Fibroblast of skin of scalp (primary cell): ENCODE measurements around the gene CARM1.
"Not testable (repeated sequence)": the region's sequence is repeated elsewhere in the genome, so short reads cannot be mapped to it uniquely, and the experiment has no call there.

Source experiments
- DNase-seq: peaks from one replicate; pipeline ENCODE4 v3.0.0-alpha.2; 2013

The CARM1 gene

DNA sequence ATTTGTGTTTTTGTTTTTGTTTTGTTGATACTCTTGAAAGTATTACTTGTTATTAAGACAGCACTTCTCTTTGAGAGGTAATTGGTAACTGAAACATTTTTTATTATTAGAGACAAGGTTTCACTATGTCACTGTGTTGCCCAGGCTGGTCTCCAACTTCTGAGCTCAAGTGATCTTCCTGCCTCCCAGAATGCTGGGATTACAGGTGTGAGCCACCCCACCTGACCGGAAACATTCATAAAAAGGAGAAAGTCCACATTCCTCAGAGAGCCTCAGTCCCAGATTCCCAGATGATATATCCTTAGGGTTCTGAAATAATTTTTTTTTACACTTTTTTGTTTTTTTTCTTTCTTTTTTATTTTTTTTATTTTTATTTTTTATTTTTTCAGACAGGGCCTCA, 2.7 kb downstream of the CARM1 start:
- DNase-seq: no peak

DNA sequence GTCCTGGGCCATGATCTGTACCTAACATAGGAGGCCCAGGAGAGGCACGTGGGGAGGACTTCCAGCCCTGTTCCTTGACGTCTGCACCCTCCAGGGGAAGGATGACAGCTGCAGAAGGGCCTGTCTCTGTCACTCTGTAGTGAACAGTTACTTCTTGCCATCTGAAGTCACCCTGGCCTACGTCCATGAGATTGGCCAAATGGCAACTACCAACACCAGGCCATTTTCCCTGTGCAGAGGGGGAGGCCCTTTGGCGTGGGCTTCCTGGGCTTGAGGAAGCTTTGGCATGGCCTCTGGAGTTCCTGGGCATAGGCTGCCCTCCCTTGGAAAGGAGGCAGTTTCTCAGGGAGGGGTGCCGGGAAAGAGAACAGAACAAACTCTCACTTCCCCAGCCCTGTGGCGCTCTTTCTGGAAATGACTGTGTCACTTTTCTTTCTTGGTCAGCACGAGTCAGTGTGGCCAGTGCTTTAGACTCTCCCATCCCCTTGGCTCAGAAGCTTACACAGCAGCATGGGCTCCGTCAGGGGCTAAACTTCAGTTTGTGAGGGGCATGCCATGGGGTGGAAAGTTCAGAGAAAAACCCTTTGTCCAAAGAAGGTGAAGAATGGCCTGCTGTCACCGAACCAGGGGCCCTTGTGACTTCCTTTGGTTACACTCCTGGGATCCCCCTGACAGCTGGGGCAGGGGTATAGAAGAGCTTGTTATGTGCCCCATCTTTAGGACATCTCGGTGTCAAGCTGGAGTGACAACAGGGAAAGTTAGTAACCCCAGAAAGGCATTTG, 5.3 kb downstream of the CARM1 start:
- DNase-seq: no peak

DNA sequence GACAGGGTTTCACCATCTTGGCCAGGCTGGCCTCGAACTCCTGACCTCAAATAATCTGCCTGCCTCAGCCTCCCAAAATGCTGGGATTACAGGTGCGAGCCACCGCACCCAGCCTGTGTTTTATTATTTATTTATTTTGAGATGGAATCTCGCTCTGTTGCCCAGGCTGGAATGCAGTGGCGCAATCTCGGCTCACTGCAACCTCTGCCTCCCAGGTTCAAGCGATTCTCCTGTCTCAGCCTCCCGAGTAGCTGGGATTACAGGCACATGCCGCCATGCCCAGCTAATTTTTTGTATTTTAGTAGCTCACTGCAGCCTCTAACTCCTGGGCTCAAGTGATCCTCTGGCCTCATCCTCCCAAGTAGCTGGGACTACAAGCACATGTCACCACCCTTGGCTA, 6.3 kb downstream of the CARM1 start:
- DNase-seq: not testable (repeated sequence)

DNA sequence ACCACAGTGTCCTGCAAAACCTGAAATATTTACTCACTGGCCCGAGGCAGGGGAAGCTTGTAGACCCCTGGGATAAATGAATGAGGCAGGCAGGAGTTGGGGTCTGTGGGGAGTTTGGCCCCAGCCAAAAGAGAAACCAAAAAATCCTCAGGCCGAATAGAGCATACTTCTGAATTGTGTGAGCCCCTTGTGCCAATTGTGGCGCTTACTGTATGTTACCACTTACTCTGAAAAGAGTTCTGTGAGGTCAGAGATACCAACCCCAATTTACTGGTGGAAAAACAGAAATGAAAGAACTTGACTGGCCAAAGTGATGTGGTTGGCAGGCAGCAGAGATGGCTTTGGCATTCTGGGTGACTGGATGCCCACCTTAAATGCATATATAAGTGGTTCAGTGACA, 6.9 kb downstream of the CARM1 start:
- no peak for DNase-seq

DNA sequence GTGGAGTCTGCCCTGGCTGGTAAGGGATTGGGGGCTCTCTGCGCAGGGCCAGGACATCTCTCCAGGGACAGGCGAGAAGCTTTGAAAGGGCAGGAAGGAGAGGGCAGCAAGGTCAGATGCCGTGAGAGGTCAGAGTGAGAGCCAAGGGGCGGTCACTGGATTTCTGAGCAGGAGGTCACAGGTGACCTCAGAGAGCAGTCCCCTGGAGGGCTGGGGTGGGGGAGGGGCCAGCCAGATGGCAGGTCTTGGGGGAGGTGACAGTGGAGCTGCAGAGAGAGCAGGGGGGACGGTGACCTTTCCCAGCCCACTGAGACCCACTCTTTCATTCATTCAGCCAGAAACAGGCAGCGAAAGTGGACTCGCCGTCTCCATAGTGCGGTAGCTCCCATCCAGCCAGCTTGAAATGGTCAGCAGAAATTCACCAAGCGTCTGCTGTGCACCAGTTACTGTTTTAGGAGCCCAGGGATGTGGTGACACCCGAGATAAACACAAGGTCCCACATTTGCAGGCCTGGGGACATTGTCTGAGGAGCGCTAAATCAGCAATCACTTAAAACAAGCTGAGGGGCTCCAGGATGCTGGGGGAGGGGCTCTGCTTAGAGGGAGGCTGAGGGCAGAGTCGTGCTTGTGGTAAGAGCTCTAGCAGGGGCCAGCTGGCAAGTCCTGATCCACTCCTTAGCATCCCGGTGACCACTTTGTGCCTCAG, 10.2 kb downstream of the CARM1 start:
- DNase-seq: no peak

DNA sequence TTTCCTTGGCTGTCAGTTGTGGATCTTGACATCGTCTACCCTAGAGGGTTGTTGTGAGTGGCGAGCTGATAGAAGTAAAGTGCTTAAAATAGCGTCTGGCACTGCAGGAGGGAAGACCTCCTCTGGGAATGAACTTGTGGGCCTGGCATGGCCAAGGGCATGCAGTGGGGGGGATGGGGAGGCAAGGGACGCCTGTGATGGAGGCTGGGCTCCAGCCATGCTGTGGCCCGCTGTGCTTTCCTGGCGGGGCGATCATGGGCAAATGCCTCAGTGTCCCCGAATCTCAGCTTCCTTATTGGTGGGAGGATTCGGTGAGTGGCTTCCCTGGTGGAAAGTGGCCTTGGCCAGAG, 10.7 kb downstream of the CARM1 start:
- no peak for DNase-seq

DNA sequence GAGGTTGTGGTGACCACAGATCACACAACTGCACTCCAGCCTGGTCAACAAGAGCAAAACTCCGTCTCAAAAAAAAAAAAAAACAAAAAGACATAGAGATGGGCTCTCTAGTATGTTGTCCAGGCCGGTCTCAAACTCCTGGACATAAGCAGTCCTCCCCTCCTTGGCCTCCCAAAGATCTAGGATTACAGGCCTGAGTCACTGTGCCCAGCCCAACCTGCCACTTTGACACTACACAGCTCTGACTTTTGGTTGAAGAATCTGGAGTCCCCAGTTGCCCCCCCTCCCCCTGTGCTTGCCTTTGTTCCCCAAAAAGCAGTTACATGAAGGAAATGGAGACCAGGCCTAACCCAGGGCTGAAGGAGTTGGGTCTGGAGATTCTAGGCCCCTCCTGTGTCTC, 12.9 kb downstream of the CARM1 start:
- peak; percentile 69 for DNase-seq

DNA sequence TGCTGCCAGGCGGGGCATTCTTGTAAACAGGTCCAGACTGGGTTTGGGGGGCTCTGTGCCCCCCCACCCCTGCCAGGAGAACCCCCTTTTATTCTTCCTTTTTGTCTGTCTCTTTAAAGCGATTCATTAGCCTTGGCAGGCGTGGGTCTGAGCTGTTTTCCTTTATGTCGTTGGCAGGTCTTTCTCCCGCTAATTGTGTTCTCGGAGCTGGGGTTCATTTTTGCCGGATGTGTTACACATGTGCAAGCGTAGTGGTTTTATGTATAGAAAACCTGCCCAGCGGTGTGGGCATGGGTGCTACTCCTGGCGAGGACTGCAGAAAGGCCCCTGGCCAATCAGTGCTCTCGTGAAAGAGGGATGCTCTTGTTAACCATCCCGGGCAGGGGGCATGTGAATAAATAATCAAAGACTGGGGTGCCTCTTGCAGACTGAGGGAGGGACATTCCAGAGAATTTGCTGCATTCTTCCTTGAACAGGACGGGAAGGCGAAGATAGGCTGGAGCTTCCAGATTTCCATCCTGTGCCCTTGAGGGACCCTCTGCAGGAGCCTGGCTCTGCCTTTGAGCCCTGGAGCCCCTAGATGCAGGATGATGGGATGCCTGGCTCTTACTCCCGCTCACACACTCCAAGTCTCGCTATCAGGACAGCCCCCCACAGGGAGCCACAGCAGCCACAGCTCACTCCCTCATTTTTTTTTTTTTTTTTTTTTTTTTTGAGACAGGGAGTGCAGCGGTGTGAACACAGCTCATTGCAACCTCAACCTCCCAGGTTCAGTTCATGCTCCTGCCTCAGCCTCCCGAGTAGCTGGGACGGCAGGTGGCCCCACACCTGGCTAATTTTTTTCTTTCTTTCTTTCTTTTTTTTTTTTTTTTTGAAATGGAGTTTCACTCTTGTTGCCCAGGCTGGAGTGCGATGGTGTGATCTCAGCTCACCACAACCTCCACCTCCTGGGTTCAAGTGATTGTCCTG, 14.1 kb downstream of the CARM1 start:
- DNase-seq: peak; percentile 41

DNA sequence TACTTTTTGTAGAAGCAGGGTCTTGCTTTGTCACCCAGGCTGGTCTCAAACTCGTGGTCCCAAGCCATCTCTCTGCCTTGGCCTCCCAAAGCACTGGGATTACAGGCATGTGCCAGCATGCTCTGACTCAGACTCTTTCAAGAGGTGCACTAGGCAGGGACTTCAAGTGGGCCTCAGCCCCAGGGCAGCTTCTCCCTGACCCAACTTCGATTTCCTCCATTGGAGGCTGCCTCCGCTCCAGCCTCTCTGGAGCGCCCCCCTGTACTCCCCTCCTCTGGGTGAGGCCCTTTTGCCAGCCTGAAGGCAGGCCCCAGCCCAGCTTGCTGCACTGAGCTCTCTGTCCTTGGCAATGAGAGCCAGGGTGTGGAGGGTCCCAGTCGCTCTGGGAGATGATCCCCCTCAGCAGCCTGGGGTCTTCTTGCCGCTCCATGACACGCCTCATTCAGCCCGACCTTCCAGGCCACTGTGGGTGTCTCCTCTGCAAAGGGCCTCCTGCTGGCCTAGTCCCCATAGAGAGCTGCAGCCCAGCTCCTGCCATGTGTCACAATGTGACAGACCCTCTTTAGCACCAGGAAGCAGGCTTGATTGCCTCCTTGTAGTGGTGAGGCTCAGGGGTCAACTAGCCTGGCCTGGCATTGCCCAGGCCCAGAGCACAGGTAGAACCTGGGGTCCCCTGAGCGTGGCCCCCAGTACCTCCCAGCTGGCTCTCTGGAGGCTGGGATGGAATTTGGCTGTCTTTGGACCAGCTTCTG, 16.4 kb downstream of the CARM1 start:
- DNase-seq: no peak

DNA sequence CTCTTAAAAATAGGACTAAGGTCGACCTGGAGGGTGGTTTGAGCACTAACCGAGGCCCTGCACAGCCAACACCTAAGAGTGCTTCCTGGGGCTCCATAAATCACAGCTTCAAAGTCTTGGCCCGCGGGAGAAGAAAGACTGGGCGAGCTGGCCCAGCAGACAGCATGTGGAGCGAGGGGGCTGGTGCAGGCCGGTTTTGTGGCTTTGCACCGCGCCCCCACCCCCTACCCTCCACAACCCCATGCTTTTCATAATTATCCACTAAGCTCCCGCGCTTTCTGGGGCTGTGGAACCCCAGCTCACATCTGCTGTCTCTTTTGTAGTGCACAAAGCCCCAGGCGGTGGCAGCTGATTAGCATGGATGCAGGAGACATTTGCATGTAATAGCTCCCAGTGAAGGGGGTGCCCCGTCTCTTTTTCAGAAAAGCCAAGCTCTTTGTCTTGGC, 17.1 kb downstream of the CARM1 start:
- DNase-seq: no peak

DNA sequence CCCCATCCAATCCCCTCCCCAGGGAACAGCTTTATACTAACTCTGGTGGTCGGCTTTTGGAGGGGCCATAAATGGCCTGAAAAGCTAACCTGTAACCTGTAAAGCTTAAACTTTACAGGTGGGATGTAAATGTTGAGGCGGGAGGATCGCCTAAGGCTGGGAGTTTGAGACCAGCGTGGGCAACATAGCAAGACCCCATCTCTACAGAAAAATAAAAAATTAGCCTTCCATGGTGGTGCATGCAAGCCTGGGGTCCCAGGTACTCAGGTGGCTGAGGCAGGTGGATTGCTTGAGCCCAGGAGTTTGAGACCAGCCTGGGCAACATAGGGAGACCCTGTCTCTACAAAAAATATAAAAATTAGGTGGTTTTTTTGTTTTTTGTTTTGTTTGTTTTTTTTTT, 18.5 kb downstream of the CARM1 start:
- DNase-seq: no peak

DNA sequence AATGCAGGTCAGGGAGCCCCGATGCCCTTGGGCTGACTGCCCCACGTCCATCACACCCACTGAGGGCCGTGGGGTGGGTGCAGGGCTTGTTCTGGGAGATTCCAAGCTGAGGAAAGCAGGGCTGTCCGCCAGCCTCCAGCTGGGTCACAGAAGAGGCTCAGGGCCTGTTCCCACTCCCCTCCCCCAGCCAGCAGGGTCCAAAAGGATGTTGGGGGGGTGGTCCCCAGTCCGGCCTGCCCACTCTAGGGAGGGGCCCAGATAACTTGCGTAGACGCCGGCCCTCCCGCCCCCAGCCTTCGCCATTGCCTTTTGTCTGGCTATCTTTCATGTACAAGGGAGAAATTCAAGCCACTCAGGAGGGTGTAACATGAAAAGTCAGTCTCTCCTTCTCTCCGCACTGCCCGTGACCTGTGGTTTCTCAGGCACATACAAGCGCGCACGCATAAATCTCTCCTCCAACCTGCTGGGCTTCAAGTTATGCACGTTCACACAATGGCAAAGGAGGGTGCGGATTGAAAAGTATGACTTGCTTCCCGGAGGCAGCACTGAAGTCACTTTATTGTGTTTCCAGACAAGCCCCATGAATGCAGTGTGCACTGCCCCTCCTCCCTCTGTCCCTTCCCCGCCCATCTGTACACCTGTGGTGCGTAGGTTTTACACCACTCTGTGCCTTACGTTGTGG, 20.2 kb downstream of the CARM1 start:
- no peak for DNase-seq

DNA sequence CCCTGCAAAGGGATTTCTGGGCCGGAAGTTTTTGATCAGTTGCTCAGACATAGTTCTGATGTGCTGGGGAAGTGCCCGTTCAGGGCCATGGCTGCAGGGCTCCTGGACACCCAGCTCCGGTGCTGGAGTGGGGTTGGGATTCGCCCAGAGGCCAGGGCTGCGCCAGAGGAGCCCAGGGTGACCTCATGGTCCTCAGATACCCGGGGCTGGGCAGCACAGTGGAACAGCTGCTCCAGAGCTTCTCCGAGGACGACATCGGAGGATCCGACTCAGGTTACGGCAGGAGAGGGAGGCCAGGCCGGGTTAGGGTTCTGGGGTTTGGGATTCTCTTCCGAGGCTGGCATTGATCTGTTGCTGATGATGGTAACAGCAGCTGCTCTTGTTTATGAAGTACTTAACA, 20.9 kb downstream of the CARM1 start:
- no peak for DNase-seq

DNA sequence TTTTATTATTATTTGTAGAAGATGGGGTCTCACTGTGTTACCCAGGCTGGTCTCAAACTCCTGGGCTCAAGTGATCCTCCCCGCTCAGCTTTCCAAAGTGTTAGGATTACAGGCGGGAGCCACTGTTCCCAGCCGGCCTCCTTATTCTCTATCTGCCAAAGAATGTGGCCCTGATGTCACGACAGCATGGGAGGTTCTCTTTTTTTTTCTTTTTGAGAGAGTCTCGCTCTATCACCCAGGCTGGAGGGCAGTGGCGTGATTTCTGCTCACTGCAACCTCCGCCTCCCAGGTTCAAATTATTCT, 23.5 kb downstream of the CARM1 start:
- no peak for DNase-seq

DNA sequence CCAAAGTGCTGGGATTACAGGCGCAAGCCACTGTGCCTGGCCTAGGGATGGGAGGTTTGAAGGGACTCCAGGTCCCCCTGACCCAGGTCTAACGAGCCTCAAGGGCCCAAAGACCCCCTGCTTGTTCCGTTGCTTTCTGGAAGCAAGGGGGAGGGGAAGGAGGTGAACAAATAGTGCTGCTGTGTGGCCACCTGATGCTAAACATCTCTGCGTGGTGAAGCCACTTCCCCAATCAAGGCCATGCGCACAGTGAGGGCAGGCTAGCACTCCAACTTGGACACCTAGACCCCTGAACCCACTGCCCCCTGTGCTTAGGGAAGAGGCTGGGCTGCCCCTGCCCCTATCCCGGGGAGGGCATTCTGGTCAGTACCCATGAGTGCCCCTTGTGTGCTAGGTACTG, 24.0 kb downstream of the CARM1 start:
- DNase-seq: no peak

DNA sequence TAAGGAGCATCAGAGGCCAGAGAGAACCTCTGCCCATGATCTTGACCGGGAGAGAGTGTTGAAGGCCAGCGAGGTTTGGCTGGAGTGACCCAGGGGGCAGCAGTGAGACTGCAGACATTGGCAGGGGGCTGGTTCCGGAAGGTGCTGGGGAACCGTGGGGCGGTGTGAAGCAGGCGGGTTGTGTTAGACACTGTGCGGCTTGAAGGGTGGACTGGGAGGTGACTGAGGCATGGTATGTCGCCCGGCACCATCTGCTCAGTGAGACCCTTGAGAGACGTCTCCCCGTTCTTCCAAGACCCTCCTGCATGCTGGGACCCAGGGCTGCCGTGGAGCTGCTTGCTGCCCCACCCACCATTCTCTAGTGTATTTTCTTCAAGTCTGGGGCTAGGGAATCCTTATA, 24.6 kb downstream of the CARM1 start:
- no peak for DNase-seq

DNA sequence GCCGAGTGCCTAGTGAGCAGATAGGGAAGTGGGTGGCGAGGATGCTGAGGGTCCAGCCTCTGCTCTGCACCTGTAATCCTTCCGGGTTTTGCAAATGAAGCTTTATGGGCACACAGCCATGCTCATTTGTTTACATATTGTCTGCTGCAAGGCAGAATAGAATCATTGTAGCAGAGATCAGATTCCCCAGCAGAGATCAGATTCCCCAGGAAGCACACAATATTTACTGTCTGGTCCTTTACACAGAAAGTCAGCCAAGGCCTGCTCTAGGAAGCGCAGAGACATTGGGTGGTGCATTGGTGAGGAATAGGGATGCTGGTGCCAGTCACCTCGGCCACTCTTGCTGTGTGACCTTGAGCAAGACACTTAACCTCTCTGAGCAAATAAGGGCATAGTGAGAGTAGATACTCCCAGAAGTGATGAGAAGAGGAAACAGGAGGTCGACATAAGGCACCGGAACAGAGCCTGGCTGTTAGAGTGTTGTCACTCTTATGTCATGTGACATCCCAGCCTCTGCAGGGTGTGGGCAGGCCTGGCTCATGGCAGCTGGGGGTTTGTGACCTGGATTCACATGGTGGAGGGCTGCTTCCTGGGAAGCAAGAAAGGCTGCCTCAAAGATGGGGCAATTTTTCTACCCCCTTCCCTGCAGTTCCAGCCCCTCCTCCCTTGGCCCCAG, 25.6 kb downstream of the CARM1 start:
- DNase-seq: no peak

DNA sequence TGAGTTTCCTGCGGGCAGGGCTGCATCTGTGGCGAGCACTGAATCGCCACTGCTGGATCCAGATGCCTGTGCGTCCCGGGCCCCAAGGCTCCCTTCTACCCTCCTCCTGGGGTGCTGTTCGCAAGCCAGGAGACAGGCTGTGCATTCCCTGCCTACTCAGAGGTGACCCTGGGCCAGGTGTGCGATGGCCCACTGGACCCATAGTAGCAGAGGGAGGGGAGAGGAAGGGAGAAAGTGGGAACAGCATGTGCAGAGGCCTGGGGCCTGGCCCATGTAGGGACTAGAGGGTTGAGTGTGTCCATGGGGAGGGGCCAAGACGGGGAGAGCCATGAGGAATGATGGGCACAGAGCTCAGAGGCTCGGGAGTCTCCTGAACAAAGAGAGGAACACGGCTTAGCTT, 27.3 kb downstream of the CARM1 start:
- DNase-seq: no peak

DNA sequence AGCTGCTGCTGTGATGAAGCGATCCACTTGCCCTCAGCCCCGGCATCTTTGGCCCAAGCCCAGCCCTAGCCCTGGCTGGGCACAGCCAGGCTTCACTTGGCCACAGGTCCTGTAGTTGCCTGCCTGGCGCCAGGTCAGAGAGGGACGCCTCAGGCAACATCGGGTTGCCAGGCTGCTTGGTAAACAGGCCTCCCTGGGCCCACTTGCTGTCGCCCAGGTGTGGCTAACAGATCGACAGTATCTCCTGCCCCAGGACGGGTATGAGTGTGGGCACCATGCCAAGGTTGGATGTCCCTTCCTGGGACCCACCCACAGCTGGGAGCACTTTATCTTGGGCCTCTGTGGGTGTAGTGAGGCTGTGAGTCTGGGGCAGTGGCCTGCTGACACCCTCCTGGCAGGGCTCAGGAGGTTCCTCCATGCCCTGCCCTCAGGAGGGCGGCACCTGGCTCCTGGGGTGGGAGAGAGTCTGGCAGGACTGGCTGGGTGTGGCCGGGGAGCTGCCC, 27.8 kb downstream of the CARM1 start:
- no peak for DNase-seq

DNA sequence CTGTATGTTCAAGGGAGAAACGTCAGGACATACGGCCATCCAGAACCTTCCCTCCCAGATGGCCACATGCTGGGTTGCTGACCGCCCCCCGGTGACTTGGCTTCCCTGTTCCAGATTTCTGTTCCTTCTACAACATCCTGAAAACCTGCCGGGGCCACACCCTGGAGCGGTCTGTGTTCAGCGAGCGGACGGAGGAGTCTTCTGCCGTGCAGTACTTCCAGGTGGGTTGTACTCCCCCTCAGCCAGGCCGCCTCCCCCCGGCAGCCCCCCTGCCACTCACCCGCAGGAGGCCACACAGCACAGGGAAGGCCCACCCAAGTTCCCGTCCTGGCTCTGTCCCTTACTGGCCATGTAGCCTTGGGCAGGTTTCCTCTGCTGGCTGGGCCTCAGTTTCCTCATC, 36.6 kb downstream of the CARM1 start:
- no peak for DNase-seq

DNA sequence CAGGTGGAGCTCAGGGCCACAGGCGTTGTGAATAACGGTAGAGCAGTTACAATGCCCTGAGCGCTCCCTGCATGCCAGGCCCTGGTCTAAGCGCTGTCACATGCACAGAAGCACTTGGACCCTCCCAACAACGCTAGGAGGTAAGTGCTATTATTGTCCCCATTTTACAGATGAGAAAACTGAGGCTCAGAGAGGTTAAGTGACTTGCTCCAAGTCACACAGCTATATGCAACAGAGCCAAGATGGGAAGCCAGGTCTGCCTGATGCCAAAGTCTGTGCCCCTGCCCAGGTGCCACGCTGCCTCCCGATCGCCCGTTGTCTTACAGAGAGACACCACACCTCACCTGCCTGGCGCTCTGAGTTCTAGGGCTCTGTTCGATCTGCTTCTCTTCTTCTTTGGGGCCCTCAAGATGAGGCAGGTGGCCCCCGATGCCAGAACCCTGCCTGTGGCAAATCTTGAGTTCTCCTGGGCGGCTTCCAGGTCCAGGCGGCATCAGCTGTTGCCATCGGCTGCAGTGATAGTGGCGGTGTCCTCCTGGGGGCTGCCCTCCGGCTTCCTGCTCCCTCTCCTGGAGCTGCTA, 37.1 kb downstream of the CARM1 start:
- DNase-seq: no peak
